HG03442 (cell line): ENCODE measurements around the gene ENSA.
"Not testable (repeated sequence)": the region's sequence is repeated elsewhere in the genome, so short reads cannot be mapped to it uniquely, and the experiment has no call there.

Source experiments
- ATAC-seq: cut with Tn5 transposase; IDR thresholded peaks from one replicate; pipeline ENCODE4 v1.9.1; 2021; ENCODE audit warnings: mild to moderate bottlenecking, moderate library complexity; ENCODE audit not compliant: unreplicated experiment

ENSA gene

GRCh38 chr1:150622303-150622975 lies 7.0 kb downstream of the ENSA start:
- ATAC-seq = no peak

GRCh38 chr1:150621497-150622302 lies 7.7 kb downstream of the ENSA start:
- no peak for ATAC-seq

- no peak for ATAC-seq
Measured at GRCh38 chr1:150620919-150621318, 8.5 kb downstream of the ENSA start.

GRCh38 chr1:150619576-150620509 lies 9.6 kb downstream of the ENSA start:
- ATAC-seq = no peak

GRCh38 chr1:150615346-150616201 lies 13.8 kb downstream of the ENSA start:
- no peak for ATAC-seq

- ATAC-seq = peak; percentile 47
Measured at GRCh38 chr1:150613061-150613920, 16.1 kb downstream of the ENSA start.

- no peak for ATAC-seq
Measured at GRCh38 chr1:150612014-150612345, 17.4 kb downstream of the ENSA start.

GRCh38 chr1:150610576-150610975 lies 18.8 kb downstream of the ENSA start:
- ATAC-seq = no peak

GRCh38 chr1:150609732-150610131 lies 19.7 kb downstream of the ENSA start:
- ATAC-seq = no peak

GRCh38 chr1:150606463-150607142 lies 22.8 kb downstream of the ENSA start:
- ATAC-seq = no peak

GRCh38 chr1:150605451-150605731 lies 24.0 kb downstream of the ENSA start:
- ATAC-seq = not testable (repeated sequence)

GRCh38 chr1:150604226-150604588 lies 25.2 kb downstream of the ENSA start:
- no peak for ATAC-seq

- no peak for ATAC-seq
Measured at GRCh38 chr1:150603711-150604110, 25.7 kb downstream of the ENSA start.

GRCh38 chr1:150602372-150602771 lies 27.0 kb downstream of the ENSA start:
- ATAC-seq = not testable (repeated sequence)

GRCh38 chr1:150601540-150601939 lies 27.9 kb downstream of the ENSA start:
- ATAC-seq = no peak

GRCh38 chr1:150598346-150598745 lies 31.1 kb downstream of the ENSA start:
- ATAC-seq = not testable (repeated sequence)

GRCh38 chr1:150596976-150597375 lies 32.4 kb downstream of the ENSA start:
- ATAC-seq = no peak

- no peak for ATAC-seq
Measured at GRCh38 chr1:150596095-150596892, 33.1 kb downstream of the ENSA start.
